ENCODE measurements around the gene MRPL10.

GRCh38 chr17:47785538-47786123, 45.7 kb downstream of the MRPL10 start:
- TF ChIP-seq CTCF (IDR thresholded peaks at IDR 0.05) (no peak), POLR2A (IDR thresholded peaks at IDR 0.05) (no peak)
